GM21360 (cell line): Measurements from ENCODE around the gene IL1A.
A peak's percentile ranks its signal among the peaks of the same experiment; 100 is the strongest.

Source experiments
- ATAC-seq: cut with Tn5 transposase; IDR thresholded peaks from one replicate; pipeline ENCODE4 v1.9.1; 2021; ENCODE audit warnings: mild to moderate bottlenecking, moderate library complexity; ENCODE audit not compliant: unreplicated experiment

The IL1A gene

DNA sequence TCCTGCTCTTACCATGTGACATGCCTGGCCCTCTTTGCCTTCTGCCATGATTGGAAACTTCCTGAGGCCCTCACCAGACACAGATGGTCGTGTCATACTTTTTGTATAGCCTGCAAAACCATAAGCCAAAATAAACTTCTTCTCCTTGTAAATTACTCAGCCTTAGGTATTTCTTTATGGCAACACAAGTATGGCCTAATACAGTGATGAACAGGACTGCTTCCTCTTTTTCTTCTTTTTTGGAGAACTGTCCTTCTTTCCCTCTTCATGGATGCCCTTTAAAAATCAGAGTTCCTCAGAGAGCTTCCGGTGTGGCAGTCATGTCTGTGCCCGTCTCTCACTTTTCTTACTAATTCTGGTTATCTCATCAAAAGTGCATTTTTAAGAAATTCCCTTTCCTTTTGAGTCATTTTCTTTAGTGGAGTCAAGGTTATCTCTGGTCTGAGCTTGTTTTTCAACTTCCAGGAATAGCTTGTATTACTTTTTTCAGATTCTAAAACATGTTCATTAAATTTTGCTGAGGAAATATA lies 9.2 kb upstream of the IL1A start:
- ATAC-seq = no peak

DNA sequence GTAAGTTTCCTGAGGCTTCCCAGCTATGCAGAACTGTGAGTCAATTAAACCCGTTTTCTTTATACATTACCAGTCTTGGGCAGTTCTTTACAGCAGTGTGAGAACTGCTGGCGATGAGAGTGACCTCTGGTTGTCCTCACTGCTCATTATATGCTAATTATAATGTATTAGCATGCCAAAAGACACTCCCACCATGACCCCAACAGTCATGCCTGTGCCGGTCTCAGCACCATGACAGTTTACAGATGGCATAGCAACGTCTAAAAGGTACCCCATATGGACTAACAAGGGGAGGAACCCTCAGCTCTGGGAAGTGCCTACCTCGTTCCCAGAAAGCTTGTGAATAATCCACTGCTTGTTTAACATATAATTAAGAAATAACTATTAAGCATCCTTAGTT lies 8.1 kb upstream of the IL1A start:
- no peak for ATAC-seq

DNA sequence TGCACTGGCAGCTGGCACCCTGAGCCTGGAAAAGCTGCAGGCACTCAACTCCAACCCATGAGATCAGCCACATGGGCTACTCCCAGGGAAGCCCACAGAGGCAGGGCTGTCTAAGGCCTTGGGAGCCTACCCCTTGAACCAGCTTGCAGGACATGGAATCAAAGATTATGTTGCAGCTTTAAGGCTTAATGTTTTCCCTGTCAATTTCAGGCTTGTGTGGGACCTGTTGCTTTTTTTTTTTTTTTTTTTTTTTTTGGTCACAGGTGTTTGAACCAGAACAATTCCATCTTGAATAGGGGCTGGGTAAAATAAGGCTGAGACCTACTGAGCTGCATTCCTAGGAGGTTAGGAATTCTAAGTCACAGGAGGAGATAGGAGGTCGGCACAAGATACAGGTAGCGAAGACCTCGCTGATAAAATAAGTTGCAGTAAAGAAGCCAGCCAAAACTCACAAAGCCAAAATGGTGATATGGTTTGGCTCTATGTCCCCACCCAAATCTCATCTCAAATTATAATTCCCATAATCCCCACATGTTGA lies 7.5 kb upstream of the IL1A start:
- ATAC-seq = no peak

DNA sequence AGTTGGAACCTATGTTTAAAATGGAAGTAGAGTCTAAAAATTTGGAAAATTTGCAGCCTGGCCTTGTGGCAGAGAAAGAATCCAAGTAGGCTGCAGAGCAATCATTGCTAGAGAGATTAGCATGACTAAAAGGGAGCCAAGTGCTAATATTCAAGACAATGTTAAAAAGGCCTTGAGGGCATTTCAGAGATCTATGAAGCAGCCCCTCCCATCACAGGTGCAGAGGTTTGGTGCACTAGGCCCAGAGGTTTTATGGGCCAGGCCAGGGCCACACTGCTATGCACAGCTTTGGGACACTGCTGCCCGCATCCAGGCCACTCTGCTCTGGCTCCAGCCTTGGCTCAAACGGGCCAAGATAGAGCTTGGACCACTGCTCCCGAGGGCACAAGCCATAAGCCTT lies 6.7 kb upstream of the IL1A start:
- ATAC-seq = no peak

DNA sequence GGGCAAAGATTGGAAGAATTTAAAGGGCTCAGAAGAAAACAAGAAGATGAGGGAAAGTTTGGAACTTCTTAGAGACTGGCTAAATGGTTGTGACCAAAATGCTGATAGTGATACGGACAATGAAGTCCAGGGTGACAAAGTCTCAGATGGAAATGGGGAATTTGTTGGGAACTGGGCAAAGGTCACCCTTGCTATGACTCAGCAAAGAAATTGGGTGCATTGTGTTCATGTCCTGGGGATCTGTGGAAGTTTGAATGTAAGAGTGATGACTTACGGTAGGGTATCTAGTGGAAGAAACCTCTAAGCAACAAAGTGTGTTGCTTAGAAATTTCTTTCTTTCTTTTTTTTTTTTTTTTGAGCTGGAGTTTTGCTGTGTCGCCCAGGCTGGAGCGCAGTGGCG lies 6.0 kb upstream of the IL1A start:
- ATAC-seq = no peak

DNA sequence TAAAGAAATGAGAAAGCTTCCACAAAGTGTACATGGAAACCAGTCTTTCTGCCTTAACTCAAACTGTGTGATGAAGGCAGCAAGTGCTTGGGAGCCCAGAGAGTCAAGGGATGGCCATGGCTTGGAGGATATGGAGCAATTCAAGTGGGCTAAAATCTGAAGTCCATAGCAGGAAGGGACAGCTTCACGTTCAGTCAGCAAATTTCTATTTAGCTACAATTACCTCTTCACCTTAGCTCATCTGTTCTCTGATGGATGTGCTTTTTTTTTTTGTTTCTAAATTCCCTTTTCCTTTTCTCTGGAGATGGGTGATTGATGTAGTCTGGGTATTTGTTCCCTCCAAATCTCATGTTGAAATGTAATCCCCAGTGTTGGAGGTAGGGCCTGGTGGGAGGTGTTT lies 4.9 kb upstream of the IL1A start:
- no peak for ATAC-seq

DNA sequence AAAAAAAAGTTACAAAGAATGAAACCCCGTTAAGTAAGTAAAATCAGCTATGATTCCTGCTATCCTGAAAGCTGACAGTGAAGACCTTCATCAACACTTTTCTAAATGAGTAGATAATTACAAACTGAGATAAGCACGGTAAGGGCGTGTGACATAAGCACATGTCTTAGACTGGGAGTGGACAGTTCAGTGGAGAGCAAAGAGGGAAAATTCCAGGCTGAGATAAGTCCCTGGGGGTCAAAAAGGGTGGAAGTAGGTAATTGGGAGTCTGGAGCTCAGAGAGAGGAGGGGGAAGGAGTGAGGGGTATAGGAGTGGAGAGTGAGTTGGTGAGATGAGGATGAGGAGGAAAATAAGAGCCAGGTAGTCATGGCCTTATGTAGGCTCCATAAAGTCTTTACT lies 4.4 kb upstream of the IL1A start:
- no peak for ATAC-seq

DNA sequence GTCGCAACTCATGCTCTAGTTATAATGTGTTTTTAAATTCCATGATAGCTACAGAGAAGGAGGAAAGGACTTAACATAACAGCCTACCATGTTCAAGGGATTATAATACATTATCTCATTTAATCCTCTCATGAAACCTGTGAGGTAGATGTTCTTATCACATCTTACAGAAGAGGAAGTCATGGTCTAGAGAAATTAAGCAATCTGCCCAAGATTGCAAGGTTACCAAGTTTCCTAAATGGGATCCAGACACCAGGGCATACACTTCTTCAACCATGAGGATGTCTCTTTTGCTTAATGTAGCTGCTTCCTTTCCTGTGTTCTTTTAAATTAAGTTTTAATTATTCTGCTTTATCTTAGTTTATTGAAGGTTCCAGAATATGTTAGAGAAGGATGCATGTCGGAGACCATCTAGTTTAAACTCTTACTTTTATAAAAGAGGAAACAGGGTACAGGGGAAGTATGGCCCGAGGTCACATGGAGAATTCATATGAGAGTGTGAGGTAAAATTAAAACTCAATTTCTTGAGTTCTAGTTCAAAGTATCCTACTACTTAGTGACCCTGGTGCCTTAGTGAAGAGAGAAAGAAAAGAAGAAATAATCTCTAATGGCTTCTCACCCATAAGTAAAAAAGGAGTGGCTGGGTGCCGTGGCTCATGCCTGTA lies 3.6 kb upstream of the IL1A start:
- no peak for ATAC-seq

DNA sequence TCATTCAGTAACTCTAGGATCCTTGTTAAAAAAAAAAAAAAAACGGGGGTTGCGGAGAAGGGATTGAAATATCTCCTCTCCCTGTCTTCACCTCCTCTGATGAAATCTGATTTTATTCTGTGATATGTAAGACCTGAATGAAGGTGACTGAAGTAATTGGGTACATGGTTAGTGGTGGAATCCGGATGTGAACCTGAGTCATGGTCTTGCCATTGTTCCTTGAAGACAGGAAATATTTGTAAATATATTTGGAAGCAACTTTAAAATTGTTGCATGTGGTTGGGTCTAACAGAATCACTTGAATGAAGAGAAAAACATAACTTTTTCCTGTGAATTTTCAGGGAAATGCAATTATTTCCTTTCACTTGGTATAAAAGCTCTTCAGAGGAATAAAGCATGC lies 3.0 kb upstream of the IL1A start:
- no peak for ATAC-seq

DNA sequence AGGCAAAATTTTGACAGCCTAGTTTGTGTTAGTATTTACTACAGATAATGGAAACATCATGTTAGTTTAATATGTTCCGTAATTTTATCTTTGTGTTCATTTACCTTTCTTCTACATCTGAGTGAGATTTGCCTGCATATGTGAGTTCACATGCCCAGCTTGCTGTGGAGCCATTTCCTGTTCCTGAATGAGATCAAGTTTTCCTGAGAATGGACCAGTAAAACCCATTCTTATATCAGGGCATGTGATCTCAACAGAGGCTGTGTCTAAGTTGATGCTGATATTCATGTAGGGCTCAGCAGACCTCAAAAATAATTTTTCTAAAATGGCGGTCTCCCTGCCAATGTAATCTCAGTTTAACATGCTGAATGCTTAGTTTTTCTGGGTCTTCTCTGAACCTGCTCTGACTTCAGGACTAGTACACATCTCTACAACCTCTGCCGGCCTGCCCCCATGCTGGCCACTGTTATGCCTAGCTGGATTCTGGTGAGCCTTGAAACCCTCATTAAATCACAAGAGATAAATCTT lies 1.0 kb downstream of the IL1A start:
- no peak for ATAC-seq

DNA sequence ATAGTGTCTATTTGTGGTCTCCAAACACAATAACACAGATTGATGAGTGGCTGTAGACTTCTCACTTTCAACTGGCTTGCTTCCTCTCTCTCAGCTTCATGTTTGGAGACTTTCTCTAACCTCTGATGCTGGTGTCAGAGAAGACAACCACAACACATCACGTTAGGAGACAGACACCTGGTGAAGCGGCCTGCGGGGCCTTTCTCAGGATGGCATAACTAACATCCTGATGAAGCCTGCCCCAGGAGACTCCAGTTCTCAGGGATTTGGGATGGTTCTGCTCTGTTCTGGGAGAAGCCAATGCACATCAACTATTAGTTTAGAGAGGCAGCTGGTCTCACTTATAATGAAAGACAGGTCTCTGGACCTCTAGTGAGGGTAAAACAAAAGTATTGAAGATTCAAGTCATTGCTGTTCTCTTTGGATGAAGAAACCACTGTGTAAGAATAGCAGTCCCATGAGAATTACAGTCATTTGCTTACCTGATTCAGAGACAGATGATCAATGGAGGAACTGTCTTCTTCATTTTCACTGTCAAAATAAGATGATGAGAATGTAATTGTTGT lies 2.0 kb downstream of the IL1A start:
- peak; percentile 78 for ATAC-seq

DNA sequence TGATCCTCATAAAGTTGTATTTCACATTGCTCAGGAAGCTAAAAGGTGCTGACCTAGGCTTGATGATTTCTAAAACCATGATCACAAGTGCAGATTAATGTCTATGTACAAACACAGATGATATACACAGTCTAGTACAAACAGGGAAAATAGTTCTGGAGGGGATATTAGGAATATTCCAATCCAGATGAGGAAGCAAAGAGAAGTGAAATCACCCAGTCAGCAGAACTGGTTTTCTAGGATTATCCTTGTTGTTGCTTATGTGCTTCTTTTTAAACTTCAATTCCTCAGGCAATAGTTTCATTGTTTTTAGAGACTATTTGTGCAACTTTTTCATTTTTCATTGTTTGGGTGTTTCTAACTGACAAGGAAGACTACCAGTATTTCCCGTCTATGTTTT lies 4.7 kb downstream of the IL1A start:
- ATAC-seq = no peak

DNA sequence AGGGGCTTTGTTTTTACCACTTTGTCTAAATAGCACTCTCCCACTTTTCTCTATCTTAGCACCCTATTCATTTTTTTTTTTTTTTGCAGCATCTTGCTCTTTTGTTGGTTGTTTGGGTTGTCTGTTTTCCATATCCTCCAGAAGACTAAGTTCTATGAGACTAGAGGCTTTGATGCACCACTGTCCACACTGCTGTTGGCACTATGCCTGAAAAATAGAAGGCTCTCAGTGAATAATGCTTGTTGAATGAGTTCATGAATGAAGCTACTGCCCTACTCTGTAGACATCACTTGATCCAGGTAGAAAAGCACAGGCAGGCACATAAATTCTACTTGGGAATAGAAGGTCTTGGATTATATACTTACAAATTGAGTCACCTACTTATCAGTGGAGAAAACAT lies 7.3 kb downstream of the IL1A start:
- no peak for ATAC-seq

DNA sequence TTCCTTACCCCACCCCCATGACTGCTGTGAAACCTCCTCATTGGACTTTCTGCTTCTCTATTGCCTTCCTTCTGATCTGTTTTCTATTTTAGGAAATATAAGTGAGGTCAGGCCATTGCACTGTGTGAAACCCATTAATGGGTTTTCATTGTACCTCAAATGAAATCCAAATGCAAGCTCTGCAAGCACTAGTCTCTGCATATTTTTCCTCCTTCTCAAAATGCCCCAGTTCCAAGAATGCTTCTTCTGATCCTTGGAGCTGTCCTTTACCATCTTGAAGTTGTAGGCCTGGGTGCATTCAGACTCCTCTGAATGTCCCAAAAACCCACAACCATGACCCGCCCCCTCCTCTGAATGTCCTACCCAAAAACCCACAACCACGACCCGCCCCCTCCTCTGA lies 8.2 kb downstream of the IL1A start:
- no peak for ATAC-seq

DNA sequence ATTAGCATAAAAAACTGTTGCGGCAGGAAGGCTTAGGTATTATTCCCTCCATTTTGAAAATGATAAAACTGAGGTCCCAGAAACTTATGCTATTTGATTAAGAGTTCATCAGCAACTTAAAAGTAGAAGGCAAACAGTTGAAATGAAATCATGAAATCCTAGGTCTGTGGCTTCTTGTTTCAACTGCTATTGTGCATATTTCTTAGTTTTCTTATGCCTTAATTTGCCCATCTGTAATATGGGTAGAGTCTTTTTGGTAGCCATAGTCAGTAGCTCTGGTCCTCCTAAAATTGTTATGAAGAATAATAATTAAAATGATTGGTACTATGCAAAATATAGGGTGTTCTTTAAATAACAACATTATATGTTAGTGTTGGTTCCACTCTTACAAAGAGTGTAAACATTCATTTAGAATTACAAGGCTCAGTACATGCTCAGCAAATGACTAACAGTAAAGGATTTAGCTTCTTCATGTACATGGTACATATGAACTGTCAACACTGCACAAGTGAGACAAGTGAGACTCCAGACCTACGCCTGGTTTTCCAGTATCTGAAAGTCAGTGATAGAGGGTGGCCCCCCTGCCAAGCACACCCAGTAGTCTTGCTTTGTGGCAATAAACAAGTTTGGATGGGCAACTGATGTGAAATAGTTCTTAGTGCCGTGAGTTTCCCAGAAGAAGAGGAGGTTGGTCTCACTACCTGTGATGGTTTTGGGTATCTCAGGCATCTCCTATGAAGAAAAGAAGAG lies 9.6 kb downstream of the IL1A start:
- no peak for ATAC-seq

DNA sequence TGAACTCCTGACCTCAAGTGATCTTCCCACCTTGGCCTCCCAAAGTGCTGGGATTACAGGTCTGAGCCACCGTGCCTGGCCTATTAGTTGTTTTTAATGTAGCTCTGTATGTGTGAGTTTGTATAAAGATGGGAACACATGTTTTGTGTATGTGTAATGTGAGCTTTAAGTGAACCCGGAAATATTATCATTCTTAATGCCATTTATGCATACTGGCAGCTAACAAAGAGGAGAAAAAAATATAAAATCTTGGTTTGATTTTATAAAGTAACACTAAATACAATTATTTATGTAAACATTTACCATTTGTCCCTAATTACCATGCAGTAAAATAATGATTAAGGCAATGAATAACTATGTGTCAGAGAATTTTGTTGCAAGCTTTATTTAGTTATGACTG lies 10.7 kb downstream of the IL1A start:
- ATAC-seq = no peak

DNA sequence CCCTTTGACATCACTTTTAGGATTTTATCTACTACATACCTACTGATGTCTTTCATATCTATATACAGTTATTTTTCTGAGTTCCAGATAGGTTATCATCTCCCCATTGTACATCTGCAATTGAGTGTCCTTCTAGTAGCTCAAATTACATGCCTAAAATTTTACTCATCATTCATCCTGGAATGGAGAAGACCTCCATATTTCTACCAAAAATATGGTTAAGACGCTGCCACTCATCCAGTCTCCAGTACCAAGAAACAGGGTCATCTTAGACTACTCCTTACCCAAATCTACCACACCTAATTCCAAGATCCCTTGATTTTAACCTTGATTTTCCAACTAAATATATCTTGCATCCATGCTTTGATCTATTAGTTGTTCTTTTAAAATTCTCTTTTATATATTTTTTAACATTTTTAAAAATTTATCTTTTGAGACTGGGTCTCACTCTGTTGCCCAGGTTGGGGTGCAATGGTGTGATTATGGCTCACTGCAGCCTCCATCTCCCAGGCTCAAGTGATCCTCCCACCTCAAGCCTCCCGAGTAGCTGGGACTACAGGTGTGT lies 11.3 kb downstream of the IL1A start:
- ATAC-seq = no peak

DNA sequence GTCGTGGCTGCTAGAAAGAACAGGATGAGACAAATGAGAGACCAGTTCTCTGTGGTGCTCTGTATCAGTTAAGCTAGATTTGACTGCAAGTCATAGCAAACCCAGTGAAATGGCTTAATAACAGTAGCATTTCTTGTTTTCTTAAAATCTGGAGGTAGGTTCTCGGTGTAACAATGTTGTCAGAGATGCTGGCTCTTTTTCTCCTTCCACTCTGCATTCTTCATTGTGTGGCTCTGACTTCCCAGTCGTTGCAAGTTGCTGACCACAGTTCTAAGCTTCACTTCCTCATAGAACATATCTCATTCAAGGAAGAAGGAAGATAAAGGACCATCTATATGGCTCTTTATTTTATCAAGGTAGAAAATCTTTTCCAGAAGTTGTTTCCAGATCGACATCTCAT lies 12.0 kb downstream of the IL1A start:
- ATAC-seq = no peak

DNA sequence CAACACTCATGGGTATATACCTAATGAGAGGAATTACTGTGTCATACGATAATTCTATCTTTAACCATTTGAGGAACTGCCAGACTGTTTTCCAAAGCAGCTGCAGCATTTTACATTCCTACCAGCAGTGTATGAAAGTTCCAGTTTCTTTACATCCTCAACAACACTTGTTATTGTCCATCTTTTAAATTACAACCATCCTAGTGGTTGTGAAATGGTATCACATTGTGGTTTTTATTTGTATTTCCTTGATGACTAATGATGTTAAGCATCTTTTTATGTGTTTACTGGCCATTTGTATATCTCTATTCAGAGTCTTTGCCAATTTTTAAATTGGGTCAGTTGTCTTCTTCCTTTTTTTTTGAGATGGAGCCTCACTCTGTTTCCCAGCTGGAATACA lies 15.9 kb downstream of the IL1A start:
- ATAC-seq = no peak

DNA sequence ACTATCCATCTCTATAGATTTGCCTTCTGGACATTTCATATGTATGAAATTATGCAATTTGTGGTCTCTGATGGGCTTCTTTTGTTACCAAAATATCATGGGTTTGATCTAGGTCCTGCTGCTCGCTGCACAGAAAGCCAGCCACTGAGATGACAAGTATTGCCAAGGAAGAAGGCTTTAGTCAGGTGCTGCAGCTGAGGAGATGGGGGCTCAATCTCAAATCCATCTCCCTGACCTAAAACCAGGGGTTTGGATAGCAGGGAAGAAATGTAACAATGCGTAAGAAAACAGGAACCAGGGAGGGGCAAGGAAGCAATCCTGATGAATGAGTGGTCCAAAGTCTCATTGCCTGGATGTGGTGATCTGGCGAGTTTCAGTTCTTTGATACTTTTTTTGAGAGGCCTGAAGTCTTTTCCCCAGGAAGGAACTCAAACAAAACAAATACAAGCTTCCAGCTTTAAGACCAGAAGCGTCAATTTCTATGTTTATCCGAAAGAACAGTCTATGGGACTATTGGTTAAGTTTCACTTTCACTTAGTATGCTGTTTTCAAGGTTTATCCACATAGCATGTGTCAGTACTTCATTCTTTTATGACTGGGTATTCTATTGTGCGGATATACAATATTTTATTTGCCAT lies 16.5 kb downstream of the IL1A start:
- ATAC-seq = no peak

DNA sequence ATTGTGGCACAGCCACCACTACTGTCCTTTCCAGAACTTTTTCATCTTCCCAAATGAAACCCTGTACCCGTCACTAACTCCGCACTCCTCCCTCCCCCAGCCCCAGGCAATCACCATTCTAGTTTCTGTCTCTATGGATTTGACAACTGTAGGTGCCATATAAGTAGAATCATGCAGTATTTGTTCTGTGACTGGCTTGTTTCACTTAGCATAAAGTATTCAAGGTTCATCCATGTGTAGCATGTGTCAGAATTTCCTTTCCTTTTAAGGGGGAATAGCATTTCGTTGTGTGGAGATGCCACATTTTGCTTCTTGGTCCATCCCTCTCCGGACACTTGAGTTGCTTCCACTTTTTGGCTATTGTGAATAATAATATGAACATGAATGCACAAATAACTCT lies 19.0 kb downstream of the IL1A start:
- no peak for ATAC-seq
